ENCODE results near the gene PCK2. TPM values are rescaled to one million over a fixed set of nuclear protein-coding genes. Genes with fewer than 3 reads are reported as not detected.

PCK2 gene
- total and polyA plus RNA-seq, 2 of the 8 experiments (the other 6 are each of a cell fraction or from before 2014, with no cell fraction given): 81.9 to 115 TPM

DNA sequence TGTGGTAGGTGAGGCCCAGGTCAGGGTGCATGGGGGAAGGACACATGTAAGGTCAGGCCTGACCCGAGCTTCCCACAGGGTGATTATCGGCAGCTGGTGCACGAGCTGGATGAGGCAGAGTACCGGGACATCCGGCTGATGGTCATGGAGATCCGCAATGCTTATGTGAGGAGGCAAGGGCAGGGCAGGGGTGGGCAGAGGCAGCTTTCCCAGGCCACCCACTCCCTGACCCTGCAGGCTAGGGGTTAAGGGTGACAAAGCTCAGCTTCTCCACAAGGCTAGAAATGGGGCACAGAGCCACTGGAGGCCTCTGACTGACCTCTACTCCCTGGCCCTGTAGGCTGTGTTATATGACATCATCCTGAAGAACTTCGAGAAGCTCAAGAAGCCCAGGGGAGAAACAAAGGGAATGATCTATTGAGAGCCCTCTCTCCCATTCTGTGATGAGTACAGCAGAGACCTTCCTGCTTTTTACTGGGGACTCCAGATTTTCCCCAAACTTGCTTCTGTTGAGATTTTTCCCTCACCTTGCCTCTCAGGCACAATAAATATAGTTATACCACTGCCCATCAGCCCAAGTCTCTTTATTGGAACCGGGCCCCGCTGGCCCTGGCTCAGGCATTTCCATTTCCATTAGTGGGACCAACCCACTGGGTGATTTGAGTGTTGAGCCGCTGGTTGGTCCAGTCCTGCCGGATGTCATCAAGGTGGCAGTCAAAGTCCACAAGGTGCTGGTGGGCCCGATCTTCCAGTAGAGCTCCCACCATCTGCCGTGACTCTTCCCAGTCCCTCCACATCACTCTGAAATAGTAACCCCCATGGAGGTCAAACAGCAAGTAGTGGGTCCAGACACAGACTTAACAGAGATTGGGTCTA, 44.5 kb downstream of the PCK2 start (continued):
- TF ChIP-seq, protein P1, sequence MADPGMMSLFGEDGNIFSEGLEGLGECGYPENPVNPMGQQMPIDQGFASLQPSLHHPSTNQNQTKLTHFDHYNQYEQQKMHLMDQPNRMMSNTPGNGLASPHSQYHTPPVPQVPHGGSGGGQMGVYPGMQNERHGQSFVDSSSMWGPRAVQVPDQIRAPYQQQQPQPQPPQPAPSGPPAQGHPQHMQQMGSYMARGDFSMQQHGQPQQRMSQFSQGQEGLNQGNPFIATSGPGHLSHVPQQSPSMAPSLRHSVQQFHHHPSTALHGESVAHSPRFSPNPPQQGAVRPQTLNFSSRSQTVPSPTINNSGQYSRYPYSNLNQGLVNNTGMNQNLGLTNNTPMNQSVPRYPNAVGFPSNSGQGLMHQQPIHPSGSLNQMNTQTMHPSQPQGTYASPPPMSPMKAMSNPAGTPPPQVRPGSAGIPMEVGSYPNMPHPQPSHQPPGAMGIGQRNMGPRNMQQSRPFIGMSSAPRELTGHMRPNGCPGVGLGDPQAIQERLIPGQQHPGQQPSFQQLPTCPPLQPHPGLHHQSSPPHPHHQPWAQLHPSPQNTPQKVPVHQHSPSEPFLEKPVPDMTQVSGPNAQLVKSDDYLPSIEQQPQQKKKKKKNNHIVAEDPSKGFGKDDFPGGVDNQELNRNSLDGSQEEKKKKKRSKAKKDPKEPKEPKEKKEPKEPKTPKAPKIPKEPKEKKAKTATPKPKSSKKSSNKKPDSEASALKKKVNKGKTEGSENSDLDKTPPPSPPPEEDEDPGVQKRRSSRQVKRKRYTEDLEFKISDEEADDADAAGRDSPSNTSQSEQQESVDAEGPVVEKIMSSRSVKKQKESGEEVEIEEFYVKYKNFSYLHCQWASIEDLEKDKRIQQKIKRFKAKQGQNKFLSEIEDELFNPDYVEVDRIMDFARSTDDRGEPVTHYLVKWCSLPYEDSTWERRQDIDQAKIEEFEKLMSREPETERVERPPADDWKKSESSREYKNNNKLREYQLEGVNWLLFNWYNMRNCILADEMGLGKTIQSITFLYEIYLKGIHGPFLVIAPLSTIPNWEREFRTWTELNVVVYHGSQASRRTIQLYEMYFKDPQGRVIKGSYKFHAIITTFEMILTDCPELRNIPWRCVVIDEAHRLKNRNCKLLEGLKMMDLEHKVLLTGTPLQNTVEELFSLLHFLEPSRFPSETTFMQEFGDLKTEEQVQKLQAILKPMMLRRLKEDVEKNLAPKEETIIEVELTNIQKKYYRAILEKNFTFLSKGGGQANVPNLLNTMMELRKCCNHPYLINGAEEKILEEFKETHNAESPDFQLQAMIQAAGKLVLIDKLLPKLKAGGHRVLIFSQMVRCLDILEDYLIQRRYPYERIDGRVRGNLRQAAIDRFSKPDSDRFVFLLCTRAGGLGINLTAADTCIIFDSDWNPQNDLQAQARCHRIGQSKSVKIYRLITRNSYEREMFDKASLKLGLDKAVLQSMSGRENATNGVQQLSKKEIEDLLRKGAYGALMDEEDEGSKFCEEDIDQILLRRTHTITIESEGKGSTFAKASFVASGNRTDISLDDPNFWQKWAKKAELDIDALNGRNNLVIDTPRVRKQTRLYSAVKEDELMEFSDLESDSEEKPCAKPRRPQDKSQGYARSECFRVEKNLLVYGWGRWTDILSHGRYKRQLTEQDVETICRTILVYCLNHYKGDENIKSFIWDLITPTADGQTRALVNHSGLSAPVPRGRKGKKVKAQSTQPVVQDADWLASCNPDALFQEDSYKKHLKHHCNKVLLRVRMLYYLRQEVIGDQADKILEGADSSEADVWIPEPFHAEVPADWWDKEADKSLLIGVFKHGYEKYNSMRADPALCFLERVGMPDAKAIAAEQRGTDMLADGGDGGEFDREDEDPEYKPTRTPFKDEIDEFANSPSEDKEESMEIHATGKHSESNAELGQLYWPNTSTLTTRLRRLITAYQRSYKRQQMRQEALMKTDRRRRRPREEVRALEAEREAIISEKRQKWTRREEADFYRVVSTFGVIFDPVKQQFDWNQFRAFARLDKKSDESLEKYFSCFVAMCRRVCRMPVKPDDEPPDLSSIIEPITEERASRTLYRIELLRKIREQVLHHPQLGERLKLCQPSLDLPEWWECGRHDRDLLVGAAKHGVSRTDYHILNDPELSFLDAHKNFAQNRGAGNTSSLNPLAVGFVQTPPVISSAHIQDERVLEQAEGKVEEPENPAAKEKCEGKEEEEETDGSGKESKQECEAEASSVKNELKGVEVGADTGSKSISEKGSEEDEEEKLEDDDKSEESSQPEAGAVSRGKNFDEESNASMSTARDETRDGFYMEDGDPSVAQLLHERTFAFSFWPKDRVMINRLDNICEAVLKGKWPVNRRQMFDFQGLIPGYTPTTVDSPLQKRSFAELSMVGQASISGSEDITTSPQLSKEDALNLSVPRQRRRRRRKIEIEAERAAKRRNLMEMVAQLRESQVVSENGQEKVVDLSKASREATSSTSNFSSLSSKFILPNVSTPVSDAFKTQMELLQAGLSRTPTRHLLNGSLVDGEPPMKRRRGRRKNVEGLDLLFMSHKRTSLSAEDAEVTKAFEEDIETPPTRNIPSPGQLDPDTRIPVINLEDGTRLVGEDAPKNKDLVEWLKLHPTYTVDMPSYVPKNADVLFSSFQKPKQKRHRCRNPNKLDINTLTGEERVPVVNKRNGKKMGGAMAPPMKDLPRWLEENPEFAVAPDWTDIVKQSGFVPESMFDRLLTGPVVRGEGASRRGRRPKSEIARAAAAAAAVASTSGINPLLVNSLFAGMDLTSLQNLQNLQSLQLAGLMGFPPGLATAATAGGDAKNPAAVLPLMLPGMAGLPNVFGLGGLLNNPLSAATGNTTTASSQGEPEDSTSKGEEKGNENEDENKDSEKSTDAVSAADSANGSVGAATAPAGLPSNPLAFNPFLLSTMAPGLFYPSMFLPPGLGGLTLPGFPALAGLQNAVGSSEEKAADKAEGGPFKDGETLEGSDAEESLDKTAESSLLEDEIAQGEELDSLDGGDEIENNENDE (IDR thresholded peaks at IDR 0.05; ENCODE audit: insufficient replicate concordance, low read length): no peak
- TF ChIP-seq SUZ12 (IDR thresholded peaks at IDR 0.05; ENCODE audit: low read length) (no peak), SRF (IDR thresholded peaks at IDR 0.05; ENCODE audit: low read depth, low read length) (no peak), NANOG (IDR thresholded peaks at IDR 0.05; ENCODE audit: insufficient read depth, low read depth, low read length, poor library complexity, severe bottlenecking) (no peak), JUN (IDR thresholded peaks at IDR 0.05; ENCODE audit: low read depth, low read length) (no peak), TCF12 (IDR thresholded peaks at IDR 0.05; ENCODE audit: low read depth, low read length) (no peak)
- TF ChIP-seq, protein P2, sequence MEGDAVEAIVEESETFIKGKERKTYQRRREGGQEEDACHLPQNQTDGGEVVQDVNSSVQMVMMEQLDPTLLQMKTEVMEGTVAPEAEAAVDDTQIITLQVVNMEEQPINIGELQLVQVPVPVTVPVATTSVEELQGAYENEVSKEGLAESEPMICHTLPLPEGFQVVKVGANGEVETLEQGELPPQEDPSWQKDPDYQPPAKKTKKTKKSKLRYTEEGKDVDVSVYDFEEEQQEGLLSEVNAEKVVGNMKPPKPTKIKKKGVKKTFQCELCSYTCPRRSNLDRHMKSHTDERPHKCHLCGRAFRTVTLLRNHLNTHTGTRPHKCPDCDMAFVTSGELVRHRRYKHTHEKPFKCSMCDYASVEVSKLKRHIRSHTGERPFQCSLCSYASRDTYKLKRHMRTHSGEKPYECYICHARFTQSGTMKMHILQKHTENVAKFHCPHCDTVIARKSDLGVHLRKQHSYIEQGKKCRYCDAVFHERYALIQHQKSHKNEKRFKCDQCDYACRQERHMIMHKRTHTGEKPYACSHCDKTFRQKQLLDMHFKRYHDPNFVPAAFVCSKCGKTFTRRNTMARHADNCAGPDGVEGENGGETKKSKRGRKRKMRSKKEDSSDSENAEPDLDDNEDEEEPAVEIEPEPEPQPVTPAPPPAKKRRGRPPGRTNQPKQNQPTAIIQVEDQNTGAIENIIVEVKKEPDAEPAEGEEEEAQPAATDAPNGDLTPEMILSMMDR (IDR thresholded peaks at IDR 0.05; ENCODE audit: control extremely low read depth in 1 of 3, insufficient read depth in 1 of 3, low read depth in 1 of 3, low read length in 3 of 3): no peak

Data from H1 (cell line).